ENCODE data around the gene PTGDR. TPM values are rescaled to one million over a fixed set of nuclear protein-coding genes. Genes with fewer than 3 reads are reported as not detected.

Gene PTGDR
- total RNA-seq, 1 donor from 2014 or later: 0.31 TPM

GRCh38 chr14:52313462-52313861, 46.0 kb downstream of the PTGDR start:
- DNase-seq: no peak

- peak; percentile 30 for DNase-seq
These were observed 46.6 kb downstream of the PTGDR start, which contains the start of gene PTGER2 for GRCh38 chr14:52313903-52314594. Gene PTGER2 (plus strand): TSS chr14:52314312. CDS start chr14:52314549, 237 bp downstream.

- DNase-seq: peak; percentile 7
These were observed 47.3 kb downstream of the PTGDR start for GRCh38 chr14:52314595-52315354.

GRCh38 chr14:52315355-52315718, 47.8 kb downstream of the PTGDR start:
- no peak for DNase-seq

GRCh38 chr14:52318062-52318461, 50.6 kb downstream of the PTGDR start:
- DNase-seq: no peak

GRCh38 chr14:52318826-52319645, 51.5 kb downstream of the PTGDR start:
- no peak for DNase-seq

- DNase-seq: no peak
These were observed 52.4 kb downstream of the PTGDR start for GRCh38 chr14:52319919-52320318.

- DNase-seq: no peak
These were observed 57.6 kb downstream of the PTGDR start for GRCh38 chr14:52325126-52325525.

GRCh38 chr14:52325630-52326029, 58.1 kb downstream of the PTGDR start:
- DNase-seq: no peak

Other genes with a start within 250 kb of the PTGDR start
- gene NID2, start 198.6 kb upstream of the PTGDR start, total RNA-seq: 8.9 TPM
- not detected for gene PTGER2, start 46.6 kb downstream of the PTGDR start, total RNA-seq